HepG2 (cell line): Measurements from ENCODE around the gene DNAJC7. TPM values are rescaled to one million over a fixed set of nuclear protein-coding genes. Genes with fewer than 3 reads are reported as not detected.
A peak's percentile ranks its signal among the peaks of the same experiment; 100 is the strongest.

Source experiments
- ARNTL ChIP-seq: sonication (generic); formaldehyde crosslinking; IDR thresholded peaks from 2 replicates; pipeline ENCODE4 v1.4.0; 2020; ENCODE audit warnings: mild to moderate bottlenecking, missing genetic modification reagents
- CENPX ChIP-seq: sonication (generic); formaldehyde crosslinking; IDR thresholded peaks from 2 replicates; pipeline ENCODE4 v1.9.0; 2021; ENCODE audit warnings: mild to moderate bottlenecking, missing genetic modification reagents, moderate library complexity
- HOXA7 ChIP-seq: sonication (generic); formaldehyde crosslinking; IDR thresholded peaks from 2 replicates; pipeline ENCODE4 v1.8.1; 2022; ENCODE audit warnings: mild to moderate bottlenecking, missing genetic modification reagents, moderate library complexity
- NRL ChIP-seq: sonication (generic); formaldehyde crosslinking; IDR thresholded peaks from 2 replicates; pipeline ENCODE4 v1.5.0; 2020; ENCODE audit warnings: missing genetic modification reagents, mild to moderate bottlenecking, moderate library complexity, borderline replicate concordance
- ZBTB21 ChIP-seq: sonication (generic); formaldehyde crosslinking; IDR thresholded peaks from 2 replicates; pipeline ENCODE4 v1.4.0; 2020; ENCODE audit warnings: missing genetic modification reagents
- ZNF431 ChIP-seq: sonication (generic); formaldehyde crosslinking; IDR thresholded peaks from 2 replicates; pipeline ENCODE4 v1.9.0; 2022; ENCODE audit warnings: missing genetic modification reagents, low read depth, mild to moderate bottlenecking, borderline replicate concordance
- ZNF644 ChIP-seq: IDR thresholded peaks from 2 replicates; pipeline ENCODE4 v1.6.1; 2016; ENCODE audit warnings: low read depth
- ZNF790 ChIP-seq: sonication (generic); formaldehyde crosslinking; IDR thresholded peaks from 2 replicates; pipeline ENCODE4 v1.8.0; 2022; ENCODE audit warnings: missing genetic modification reagents, mild to moderate bottlenecking, borderline replicate concordance
- ZSCAN12 ChIP-seq: sonication (generic); formaldehyde crosslinking; IDR thresholded peaks from 2 replicates; pipeline ENCODE4 v1.9.0; 2021; ENCODE audit warnings: mild to moderate bottlenecking, missing genetic modification reagents
- polyA plus RNA-seq, 8 experiments: library from polyadenylated mRNA; depleted of rRNA in 3 of 8; stranded (reverse) in 7 of 8; unstranded in 1 of 8; fragments of >200 nt; fragmentation: Illumina TruSeq in 4 of 8; extraction: Trizol in 4 of 8; gene quantifications; 2 replicates each; pipeline versions ENCODE4 v1.2.1 to v1.2.3, GENCODE V29; 2011 to 2016; ENCODE audit warnings: low read depth in 4 of 8, missing spikeins in 1 of 8, mixed read lengths in 1 of 8; ENCODE audit not compliant: insufficient read depth in 1 of 8
- total RNA-seq, 5 experiments: library from RNA; depleted of rRNA; stranded (reverse); fragments of >200 nt; fragmentation: Illumina TruSeq; extraction: Trizol; gene quantifications; 2 replicates each; pipeline ENCODE4 v1.2.3, GENCODE V29; 2016; ENCODE audit warnings: low read depth in 1 of 5
- TF ChIP-seq, protein P1 (sequence below): sonication (generic); formaldehyde crosslinking; IDR thresholded peaks from 2 replicates; pipeline ENCODE4 v1.8.0; 2022; ENCODE audit warnings: missing genetic modification reagents, low read depth, mild to moderate bottlenecking, borderline replicate concordance
- TF ChIP-seq, protein P2 (sequence below): sonication (generic); formaldehyde crosslinking; IDR thresholded peaks from 2 replicates; pipeline ENCODE4 v1.4.0; 2020; ENCODE audit warnings: missing genetic modification reagents
- TF ChIP-seq, protein P3 (sequence below): sonication (generic); formaldehyde crosslinking; IDR thresholded peaks from 2 replicates; pipeline ENCODE4 v1.8.1; 2023; ENCODE audit warnings: mild to moderate bottlenecking, missing genetic modification reagents
- TF ChIP-seq, protein P4 (sequence below): sonication (generic); formaldehyde crosslinking; IDR thresholded peaks from 2 replicates; pipeline ENCODE4 v1.4.0; 2020; ENCODE audit warnings: missing genetic modification reagents
- TF ChIP-seq, protein P5 (sequence below): sonication (generic); formaldehyde crosslinking; IDR thresholded peaks from 2 replicates; pipeline ENCODE4 v1.5.1; 2020; ENCODE audit warnings: mild to moderate bottlenecking, missing genetic modification reagents, borderline replicate concordance

DNAJC7 gene
- total and polyA plus RNA-seq, 2 of the 13 experiments (the other 11 are each of a cell fraction or from before 2014, with no cell fraction given), result 47.7 to 132 TPM

DNA sequence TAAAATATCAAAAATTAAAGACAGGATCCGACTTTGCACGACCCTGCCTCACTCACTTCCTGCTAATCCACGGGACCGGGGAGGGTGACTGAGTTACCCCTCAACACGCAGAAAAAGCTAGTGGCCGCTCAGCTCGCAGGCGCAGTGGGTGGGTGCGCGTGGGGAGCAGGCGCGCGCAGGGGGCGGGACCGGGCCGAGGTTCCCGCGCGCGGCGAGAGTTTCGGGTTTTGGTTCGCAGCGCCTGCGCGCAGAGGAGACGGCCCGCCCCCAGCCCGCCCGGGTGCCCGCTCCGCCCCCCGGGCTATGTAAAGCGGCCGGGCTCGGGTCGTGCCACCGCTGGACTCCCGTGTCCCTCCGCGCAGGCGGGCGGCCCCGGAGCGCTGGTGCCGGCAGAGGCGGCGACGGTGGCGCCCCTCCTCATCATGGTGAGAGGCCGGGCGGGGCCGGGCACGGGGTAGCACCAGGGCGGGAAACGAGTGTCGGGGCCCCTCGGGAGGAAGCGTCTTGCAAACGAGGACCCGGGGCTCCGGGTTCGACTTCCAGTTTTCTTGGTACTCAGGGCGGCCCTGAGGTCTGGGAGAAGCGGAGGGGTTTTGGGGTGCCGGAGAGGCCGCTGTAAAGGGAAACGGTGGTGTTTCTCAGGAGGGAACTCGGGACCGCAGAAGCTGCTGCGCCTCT lies 50.6 kb downstream of the DNAJC7 start, which contains the start of gene CNP (continued):
- TF ChIP-seq ZNF431 (CRISPR knock-in tag) (0 out of 2 replicates have a peak, but pooled peaks have one; percentile 43), ZSCAN12 (CRISPR knock-in tag) (peak; percentile 18; the same call in 1 of the 2 replicates), NRL (CRISPR knock-in tag) (no peak; the same call in 1 of the 2 replicates), ZNF644 (CRISPR knock-in tag) (no peak), ARNTL (CRISPR knock-in tag) (peak; percentile 72), HOXA7 (0 out of 2 replicates have a peak, but pooled peaks have one; percentile 24), ZNF790 (peak; percentile 55; the same call in 1 of the 2 replicates), CENPX (CRISPR knock-in tag) (no peak), ZBTB21 (CRISPR knock-in tag) (no peak)
- TF ChIP-seq, protein P1, sequence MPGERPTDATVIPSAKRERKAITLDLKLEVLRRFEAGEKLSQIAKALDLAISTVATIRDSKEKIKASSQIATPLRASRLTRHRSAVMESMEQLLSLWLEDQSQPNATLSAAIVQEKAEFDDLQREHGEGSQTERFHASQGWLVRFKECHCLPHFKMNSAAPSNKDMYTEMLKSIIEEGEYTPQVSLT, result peak; percentile 8; the same call in 1 of the 2 replicates
- TF ChIP-seq, protein P2, sequence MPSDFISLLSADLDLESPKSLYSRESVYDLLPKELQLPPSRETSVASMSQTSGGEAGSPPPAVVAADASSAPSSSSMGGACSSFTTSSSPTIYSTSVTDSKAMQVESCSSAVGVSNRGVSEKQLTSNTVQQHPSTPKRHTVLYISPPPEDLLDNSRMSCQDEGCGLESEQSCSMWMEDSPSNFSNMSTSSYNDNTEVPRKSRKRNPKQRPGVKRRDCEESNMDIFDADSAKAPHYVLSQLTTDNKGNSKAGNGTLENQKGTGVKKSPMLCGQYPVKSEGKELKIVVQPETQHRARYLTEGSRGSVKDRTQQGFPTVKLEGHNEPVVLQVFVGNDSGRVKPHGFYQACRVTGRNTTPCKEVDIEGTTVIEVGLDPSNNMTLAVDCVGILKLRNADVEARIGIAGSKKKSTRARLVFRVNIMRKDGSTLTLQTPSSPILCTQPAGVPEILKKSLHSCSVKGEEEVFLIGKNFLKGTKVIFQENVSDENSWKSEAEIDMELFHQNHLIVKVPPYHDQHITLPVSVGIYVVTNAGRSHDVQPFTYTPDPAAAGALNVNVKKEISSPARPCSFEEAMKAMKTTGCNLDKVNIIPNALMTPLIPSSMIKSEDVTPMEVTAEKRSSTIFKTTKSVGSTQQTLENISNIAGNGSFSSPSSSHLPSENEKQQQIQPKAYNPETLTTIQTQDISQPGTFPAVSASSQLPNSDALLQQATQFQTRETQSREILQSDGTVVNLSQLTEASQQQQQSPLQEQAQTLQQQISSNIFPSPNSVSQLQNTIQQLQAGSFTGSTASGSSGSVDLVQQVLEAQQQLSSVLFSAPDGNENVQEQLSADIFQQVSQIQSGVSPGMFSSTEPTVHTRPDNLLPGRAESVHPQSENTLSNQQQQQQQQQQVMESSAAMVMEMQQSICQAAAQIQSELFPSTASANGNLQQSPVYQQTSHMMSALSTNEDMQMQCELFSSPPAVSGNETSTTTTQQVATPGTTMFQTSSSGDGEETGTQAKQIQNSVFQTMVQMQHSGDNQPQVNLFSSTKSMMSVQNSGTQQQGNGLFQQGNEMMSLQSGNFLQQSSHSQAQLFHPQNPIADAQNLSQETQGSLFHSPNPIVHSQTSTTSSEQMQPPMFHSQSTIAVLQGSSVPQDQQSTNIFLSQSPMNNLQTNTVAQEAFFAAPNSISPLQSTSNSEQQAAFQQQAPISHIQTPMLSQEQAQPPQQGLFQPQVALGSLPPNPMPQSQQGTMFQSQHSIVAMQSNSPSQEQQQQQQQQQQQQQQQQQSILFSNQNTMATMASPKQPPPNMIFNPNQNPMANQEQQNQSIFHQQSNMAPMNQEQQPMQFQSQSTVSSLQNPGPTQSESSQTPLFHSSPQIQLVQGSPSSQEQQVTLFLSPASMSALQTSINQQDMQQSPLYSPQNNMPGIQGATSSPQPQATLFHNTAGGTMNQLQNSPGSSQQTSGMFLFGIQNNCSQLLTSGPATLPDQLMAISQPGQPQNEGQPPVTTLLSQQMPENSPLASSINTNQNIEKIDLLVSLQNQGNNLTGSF (CRISPR knock-in tag), result peak; percentile 67
- TF ChIP-seq, protein P3, sequence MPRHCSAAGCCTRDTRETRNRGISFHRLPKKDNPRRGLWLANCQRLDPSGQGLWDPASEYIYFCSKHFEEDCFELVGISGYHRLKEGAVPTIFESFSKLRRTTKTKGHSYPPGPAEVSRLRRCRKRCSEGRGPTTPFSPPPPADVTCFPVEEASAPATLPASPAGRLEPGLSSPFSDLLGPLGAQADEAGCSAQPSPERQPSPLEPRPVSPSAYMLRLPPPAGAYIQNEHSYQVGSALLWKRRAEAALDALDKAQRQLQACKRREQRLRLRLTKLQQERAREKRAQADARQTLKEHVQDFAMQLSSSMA (CRISPR knock-in tag), result no peak
- TF ChIP-seq, protein P4, sequence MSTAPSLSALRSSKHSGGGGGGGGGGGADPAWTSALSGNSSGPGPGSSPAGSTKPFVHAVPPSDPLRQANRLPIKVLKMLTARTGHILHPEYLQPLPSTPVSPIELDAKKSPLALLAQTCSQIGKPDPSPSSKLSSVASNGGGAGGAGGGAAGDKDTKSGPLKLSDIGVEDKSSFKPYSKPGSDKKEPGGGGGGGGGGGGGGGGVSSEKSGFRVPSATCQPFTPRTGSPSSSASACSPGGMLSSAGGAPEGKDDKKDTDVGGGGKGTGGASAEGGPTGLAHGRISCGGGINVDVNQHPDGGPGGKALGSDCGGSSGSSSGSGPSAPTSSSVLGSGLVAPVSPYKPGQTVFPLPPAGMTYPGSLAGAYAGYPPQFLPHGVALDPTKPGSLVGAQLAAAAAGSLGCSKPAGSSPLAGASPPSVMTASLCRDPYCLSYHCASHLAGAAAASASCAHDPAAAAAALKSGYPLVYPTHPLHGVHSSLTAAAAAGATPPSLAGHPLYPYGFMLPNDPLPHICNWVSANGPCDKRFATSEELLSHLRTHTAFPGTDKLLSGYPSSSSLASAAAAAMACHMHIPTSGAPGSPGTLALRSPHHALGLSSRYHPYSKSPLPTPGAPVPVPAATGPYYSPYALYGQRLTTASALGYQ (CRISPR knock-in tag), result peak; percentile 64; the same call in 1 of the 2 replicates
- TF ChIP-seq, protein P5, sequence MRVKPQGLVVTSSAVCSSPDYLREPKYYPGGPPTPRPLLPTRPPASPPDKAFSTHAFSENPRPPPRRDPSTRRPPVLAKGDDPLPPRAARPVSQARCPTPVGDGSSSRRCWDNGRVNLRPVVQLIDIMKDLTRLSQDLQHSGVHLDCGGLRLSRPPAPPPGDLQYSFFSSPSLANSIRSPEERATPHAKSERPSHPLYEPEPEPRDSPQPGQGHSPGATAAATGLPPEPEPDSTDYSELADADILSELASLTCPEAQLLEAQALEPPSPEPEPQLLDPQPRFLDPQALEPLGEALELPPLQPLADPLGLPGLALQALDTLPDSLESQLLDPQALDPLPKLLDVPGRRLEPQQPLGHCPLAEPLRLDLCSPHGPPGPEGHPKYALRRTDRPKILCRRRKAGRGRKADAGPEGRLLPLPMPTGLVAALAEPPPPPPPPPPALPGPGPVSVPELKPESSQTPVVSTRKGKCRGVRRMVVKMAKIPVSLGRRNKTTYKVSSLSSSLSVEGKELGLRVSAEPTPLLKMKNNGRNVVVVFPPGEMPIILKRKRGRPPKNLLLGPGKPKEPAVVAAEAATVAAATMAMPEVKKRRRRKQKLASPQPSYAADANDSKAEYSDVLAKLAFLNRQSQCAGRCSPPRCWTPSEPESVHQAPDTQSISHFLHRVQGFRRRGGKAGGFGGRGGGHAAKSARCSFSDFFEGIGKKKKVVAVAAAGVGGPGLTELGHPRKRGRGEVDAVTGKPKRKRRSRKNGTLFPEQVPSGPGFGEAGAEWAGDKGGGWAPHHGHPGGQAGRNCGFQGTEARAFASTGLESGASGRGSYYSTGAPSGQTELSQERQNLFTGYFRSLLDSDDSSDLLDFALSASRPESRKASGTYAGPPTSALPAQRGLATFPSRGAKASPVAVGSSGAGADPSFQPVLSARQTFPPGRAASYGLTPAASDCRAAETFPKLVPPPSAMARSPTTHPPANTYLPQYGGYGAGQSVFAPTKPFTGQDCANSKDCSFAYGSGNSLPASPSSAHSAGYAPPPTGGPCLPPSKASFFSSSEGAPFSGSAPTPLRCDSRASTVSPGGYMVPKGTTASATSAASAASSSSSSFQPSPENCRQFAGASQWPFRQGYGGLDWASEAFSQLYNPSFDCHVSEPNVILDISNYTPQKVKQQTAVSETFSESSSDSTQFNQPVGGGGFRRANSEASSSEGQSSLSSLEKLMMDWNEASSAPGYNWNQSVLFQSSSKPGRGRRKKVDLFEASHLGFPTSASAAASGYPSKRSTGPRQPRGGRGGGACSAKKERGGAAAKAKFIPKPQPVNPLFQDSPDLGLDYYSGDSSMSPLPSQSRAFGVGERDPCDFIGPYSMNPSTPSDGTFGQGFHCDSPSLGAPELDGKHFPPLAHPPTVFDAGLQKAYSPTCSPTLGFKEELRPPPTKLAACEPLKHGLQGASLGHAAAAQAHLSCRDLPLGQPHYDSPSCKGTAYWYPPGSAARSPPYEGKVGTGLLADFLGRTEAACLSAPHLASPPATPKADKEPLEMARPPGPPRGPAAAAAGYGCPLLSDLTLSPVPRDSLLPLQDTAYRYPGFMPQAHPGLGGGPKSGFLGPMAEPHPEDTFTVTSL (CRISPR knock-in tag), result 0 out of 2 replicates have a peak, but pooled peaks have one; percentile 34
